HG03558 (cell line): Measurements from ENCODE around the gene GPN3.
A peak's percentile ranks its signal among the peaks of the same experiment; 100 is the strongest.
"Not testable (repeated sequence)": the region's sequence is repeated elsewhere in the genome, so short reads cannot be mapped to it uniquely, and the experiment has no call there.

Experiments used
- ATAC-seq: cut with Tn5 transposase; IDR thresholded peaks from one replicate; pipeline ENCODE4 v1.9.1; 2021; ENCODE audit warnings: moderate number of reproducible peaks; ENCODE audit not compliant: unreplicated experiment; ENCODE audit errors: extremely low read depth

Gene GPN3

DNA sequence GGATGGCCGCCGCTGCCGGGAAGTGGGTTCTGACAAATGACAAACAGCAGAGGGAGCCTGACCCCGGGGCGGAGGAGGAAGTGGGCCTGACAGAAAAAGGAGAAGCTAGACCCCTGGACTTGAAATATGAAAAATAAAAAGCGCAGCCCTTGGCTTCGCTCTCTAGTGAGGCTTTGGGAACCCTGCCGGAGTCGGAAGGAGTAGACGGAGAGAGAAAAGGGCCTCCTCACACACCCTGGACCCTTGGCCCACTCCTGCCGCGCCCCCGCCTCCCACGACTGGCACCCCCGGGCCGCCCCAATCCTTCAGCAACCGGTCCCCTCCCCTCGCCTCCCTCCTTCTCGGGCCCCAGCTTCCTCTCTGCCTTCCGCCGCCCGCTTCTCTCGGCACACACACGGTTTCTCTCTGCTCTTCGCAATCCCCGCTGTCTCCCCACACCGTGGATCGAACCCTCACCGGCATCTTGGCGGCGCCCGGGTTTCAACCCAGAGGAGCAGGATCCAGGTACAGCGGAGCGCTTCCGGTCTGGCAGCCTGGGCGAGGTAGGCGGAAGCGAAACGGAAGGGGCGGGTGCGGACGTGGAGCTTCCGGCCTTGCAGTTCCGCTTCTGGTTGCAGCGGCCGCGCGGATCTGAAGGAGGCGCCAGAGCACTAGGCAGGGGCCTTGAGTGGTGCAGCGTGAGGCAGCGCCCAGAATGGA, 18.1 kb downstream of the GPN3 start, which contains the start of gene ARPC3:
Gene ARPC3 (minus strand): TSS at position 539 of the 699 bp plus-strand sequence. CDS start 77 bp downstream, at position 462.
- peak; percentile 70 for ATAC-seq

DNA sequence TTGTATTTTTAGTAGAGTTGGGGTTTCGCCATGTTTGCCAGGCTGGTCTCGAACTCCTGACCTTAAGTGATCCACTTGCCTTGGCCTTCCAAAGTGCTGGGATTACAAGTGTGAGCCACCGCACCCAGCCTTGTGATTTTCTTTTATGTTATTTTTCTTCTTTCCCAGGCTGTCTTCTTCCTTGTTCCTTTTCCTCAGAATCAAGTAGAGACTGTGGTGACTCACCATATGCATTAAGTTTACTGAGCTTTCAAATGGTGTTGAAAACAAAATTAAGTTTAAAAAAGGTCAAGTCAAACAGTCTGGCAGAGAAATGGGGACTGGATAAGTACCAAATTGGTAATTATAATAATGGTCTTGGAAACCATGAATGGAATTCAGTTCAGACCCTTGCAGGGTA, 23.6 kb downstream of the GPN3 start:
- no peak for ATAC-seq

DNA sequence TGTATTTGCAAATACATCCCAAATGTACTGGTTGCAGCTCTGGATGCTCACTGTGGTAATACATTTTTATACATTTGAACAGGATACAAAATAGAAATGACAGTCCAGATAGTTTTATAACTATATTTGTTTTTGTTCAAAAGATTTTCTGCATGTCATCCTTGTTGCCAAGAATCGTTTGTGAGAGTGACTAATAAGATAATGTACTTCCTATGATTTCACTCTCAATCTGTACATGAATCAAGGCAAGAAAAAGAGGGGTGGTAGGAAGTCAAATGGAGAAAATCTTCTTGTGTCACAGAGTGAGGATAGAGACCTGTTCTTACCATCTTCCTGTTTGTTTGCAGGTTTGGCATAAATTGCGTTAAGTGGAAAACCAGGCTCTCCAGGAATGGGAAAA, 31.8 kb downstream of the GPN3 start:
- no peak for ATAC-seq

DNA sequence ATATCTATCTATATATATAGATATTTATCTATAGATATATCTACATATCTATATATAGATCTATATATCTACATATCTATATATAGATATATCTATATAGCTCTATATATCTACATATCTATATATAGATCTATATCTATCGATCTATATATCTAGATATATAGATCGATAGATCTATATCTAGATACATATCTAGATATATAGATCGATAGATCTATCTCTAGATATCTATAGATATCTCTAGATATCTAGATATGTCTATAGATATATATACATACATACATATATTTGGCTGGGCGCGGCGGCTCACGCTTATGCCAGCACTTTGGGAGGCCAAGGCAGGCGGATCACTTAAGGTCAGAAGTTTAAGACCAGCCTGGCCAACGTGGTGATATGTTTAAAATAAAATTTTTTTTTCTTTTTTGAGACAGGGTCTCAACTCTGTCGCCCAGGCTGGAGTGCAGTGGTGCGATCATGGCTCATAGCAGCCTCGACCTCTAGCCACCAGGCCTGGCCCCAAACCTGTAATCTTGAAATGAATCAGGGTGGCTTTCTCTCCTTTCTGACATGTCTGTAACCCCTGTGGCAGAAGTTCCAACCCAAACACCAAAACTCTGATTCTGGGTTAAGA, 36.0 kb downstream of the GPN3 start:
- ATAC-seq: no peak

DNA sequence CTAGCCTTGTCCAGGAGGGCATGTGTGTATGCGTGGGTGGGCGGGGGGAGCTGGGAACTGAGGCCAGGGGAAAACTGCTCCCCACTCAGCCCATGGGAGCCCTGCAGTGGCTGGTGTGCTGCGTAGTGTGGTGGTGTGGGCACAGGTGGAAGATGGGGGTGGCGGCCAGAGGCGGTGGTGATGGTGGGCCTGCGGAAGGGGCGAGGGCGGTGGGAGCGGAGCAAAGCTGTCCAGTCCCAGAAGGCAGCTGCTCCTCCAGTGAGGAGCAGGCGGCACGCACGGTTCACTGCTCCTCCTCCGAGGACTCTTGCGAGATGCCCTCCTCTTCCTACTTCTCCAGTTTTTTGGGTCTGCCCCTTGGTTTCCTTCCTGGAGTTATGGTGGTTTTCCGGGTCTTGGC, 38.4 kb downstream of the GPN3 start:
- not testable (repeated sequence) for ATAC-seq

DNA sequence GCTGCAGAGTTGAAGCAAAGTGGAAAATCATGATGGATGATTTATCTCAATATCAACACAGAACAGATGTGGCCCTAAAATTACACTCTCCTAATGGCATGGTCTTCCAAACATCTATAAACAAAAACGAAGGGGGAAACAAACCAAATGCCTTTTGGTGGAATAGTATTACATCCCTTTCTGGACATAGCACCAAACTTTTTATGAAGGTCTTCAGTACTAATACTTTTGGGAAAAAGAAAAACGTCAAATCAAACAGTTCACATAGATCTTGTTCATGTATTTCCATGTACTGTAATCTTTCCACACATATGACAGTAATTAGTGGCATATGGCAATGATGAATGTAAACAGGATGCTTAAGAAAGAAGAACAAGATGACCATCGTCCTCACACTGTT, 41.7 kb downstream of the GPN3 start:
- ATAC-seq: no peak

DNA sequence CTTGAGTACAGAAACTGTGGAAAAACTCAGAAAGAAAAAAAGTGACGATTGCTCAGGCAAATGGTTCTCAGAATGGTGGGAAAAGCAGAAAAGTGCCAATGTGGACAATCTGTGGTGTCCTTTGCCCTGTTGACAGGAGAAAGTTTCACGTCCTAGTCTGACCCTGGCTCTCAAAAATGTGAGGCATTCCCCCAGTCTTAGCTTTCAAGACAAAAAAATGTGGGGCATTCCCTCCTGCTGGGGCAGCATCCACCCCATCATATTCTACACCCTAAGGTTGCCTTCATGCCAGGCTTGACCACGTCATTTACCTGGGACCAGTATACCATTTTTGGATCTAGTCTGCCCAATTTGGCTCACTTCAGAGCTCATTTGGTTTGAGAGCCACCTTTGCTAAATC, 43.8 kb downstream of the GPN3 start:
- no peak for ATAC-seq

DNA sequence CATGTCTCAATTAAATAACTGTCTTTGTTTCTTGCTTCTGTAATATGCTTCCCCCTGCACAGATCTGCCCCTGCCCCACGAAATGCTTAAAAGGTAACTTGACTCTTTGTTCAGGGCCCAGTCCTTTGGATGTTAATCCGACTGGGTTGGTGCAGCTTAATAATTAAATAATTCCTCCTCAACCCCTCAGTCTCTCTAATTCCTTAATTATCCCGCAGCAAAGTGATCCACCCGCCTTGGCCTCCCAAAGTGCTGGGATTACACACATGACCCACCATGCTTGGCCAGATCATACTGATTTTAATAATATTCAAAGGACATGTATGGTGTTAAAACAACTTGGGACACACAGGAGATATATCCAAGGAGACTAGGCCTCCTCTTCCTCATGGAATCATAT, 46.4 kb downstream of the GPN3 start:
- no peak for ATAC-seq

DNA sequence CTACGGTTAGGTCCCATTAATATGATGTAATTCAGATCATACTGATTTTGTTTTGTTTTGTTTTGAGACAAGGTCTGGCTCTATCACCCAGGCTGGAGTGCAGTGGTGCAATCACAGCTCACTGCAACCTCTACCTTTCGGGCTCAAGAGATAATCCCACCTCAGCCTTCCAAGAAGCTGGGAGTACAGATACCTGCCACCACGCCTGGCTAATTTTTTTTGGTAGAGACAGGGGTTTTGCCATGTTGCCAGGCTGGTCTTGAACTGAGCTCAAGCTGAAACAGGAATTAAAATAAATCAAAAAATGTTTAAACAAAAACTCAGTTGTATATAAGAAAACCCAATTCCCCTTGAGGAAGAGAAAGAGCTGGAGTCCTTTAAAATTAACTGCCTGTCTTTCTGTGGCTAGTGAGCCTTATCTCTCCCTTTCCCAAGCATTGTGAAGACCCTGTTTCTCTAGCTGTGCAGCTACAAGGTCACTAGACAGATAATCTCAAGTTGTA, 46.8 kb downstream of the GPN3 start:
- no peak for ATAC-seq

DNA sequence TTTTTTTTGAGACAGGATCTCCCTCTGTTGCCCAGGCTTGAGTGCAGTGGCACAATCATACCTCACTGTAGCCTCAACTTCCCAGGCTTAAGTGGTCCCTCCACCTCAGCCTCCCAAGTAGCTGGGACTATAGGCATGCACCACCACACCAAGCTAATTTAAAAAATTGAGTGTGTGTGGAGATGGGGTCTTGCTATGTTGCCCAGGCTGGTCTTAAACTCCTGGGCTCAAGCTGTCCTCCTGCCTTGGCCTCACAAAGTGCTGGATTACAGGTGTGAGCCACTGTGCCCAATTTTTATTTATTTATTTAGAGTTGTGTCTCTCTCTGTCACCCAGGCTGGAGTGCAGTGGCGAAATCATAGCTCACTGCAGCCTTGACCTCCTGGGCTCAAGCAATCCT, 47.4 kb downstream of the GPN3 start:
- not testable (repeated sequence) for ATAC-seq

DNA sequence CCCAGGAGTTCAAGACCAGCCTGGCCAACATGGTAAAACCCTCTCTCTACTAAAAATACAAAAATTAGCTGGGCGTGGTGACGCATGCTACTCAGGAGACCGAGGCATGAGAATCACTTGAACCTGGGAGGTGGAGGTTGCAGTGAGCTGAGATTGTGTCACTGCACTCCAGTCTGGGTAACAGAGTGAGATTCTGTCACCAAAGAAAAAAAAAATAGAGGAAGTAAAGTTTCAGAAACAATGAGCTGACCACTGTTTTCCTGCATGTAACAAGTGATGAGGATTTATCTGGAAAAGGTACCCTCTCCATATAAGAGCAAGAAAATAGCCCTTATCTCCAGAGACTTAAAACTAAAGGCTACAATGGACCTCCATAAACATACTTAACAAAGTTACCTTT, 50.9 kb downstream of the GPN3 start:
- not testable (repeated sequence) for ATAC-seq

DNA sequence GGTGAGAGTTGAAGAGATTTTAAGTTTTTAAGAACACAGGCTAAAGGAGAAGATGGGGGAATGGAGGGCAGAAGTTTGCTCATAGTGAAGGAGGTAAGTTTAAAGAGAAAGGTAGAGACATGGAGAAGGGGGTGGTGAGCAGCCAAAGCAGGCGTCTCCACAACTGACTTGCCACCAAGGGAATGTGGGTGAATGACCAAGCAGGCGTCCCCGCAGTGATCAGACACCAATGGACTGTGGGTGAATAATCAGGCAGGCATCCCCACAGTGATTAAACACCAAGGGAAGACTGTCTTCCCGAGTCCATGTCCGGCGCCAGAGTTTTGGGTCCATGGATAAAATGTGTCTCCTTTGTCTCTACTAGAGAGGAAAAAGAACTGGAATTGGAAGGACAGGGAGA, 58.0 kb downstream of the GPN3 start:
- ATAC-seq: not testable (repeated sequence)

DNA sequence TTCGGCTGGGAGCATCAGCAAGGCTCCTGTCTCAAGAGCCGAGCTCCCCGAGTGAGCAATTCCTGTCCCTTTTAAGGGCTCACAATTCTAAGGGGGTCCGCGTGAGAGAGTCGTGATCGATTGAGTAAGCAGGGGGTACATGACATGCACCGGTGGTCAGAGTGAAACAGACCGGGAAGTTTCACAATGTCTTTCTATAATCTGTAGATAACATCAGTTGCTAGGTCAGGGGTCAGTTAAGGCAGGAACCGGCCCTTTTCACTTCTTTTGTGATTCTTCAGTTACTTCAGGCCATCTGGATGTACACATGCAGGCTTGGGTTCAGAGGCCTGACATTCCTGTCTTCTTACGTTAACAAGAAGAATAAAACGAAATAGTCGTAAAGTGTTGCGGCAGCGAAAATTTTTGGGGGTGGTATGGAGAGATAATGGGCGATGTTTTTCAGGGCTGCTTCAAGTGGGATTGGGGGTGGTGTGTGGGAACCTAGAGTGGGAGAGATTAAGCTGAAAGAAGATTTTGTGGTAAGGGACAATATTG, 62.9 kb downstream of the GPN3 start:
- not testable (repeated sequence) for ATAC-seq

DNA sequence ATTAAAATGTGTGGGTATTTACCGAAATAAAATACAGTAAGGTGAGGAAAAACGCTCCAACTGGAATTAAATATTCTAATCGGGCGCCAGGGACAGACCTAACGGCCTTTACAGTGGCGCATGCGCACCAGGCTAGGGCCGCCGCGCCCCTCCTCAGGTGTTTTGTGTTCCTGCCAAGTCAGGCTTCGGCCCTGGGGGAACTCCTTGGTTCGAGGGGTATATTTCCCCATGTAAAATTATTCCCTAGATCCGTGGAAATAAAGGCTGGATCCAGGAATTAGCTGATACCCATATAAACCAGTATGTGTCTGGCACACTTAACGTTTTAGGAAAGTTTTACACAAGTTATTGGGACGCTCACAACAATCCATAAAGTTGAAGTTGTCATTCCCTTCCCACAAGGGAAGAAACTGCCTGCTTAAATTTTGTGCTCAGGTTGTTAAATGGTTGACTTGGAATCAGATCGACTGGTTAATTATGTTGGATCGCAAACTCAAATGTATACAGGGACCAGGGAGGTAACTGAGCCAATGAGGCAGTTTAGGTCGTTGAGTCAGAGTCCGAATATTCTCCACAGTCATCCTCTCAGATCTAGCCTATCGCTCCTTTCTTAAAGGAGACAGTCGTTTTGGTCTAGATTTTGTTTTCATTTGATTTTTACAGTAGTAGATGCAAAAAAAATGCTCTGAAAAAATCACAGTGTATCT, 63.9 kb downstream of the GPN3 start:
- no peak for ATAC-seq

DNA sequence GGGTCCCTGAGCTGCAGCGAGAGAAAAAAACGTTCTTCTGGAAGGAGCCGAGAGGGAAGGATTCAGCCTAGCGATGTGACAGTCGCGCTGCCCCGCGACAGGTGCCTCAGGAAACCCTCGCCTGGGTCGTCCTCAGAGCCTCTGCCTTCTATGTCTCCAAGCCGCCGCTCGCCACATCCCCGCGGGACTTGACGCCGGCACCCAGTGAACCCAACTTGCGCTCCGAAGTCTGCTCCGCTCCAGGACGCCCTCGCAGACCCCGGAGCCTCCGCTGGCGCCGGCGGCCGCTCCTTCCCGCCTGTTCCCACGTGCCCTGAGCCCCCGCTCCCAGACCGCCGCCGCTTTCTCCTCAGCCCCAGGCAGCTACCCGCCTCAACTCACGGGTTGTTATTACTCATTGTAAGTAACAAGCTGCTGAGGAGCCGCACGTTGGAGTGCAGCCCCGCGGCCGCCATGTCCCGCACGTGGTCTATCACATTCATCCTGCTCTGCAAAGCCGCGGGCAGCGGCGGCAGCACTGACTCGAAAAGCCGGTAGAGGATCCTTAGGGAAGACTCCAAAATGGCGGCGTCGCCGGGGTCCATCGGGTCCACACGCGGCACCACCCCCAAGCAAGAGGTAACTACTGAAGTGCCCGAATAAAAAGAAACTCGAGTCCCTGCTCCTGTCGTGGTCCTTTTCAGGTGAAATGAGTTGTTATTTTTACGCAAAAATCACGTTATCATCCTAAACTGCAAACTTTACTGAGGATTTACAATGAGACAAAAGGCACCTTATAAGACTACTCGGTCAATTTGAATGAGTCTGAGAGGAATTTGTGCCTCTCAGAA, 64.7 kb downstream of the GPN3 start, which contains the start of gene ANAPC7:
Gene ANAPC7 (minus strand): TSS at position 563 of the 830 bp plus-strand sequence. CDS start 81 bp downstream, at position 482.
- ATAC-seq: no peak
